Measurements from ENCODE around the gene ZNF416.

DNA sequence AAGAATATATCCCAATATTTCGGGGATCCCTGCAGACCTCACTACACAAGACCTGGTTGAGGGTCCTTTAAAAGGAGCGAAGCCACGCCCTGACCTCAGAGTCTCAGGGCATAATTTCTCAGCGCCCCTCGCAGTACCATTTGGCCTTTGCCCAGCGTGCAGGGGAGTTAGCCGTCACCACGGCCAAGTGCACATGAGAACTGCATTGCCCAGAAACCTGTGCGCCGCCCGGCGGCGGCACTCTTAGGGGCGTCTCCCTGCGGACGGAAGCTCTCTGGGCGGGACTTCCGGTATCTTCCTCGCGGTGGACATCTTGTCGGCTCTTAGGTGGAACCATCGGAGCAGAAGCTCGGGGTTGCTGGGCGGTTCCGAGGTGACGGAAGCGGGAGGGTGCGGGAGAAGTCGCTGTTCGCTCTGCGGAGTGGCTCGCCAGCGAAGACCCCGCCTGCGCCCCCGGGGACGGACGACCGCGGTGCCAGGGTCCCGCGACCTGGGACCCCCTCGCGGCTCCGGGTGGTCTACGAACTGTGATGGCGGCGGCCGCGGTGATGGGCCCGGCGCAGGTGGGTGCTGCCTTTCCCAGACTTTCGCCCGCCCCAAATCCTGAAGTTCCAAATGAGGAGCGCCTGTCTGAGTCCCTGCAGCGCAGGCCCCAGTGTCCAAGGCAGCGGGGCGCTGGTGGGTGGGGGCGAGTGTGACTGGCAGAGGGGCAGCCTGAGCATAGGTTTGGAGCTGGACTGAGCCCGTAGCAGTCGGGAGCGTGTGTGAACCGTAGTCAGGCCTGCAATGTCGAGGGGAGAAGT, 35.4 kb upstream of the ZNF416 start, which contains the start of gene ZNF134:
- TF ChIP-seq ARNT (IDR thresholded peaks at IDR 0.05) (no peak), ZNF384 (IDR thresholded peaks at IDR 0.05) (no peak), CTBP1 (IDR thresholded peaks at IDR 0.05; ENCODE audit: borderline replicate concordance) (no peak)
